ENCODE data around the gene TMEM204. TPM values are rescaled to one million over a fixed set of nuclear protein-coding genes. Genes with fewer than 3 reads are reported as not detected.

TMEM204 gene
- total and polyA plus RNA-seq, 2 donors: 10.0 to 66.0 TPM

GRCh38 chr16:1505073-1505844, 28.2 kb upstream of the TMEM204 start:
- Histone ChIP-seq H3K36me3 (ENCODE audit: insufficient read depth) (peaks cover 6% of the 10 kb centered on the region), H3K4me3 (ENCODE audit: low read depth, low read length) (no peak overlapping the region), H3K4me1 (ENCODE audit: insufficient read depth) (no peaks in the 10 kb centered on the region), H3K27ac (ENCODE audit: low read depth) (no peak overlapping the region)
- WGBS: 94% methylated on average over 37 of the region's 37 CpGs
- no peak for DNase-seq (ENCODE audit: extremely low spot score)

DNA sequence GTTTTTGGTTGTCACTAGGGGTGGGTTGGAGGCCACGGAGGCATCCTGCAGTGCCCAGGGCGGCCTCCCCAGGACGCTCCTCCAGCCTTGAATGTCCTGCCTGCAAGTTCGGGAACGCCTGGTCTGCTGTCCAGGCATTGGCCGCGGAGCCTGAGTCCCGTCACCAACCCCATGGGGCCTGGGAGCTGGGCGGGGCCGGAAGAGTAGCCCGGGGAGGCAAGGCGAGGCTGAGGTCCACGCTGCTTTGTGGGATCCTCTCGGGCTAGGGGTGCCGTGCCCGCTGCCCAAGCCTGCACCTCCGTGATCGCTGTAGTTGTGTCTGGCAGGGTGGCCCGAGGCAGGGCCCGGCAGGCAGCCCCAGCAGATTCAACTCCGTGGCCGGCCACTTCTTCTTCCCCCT, 27.6 kb upstream of the TMEM204 start:
- Histone ChIP-seq H3K36me3 (ENCODE audit: insufficient read depth) (peaks cover 5% of the 10 kb centered on the region), H3K27ac (ENCODE audit: low read depth) (no peak overlapping the region), H3K4me3 (ENCODE audit: low read depth, low read length) (no peak overlapping the region), H3K4me1 (ENCODE audit: insufficient read depth) (no peaks in the 10 kb centered on the region)
- no peak for DNase-seq (ENCODE audit: extremely low spot score)
- WGBS: 91% methylated on average over 22 of the region's 22 CpGs

DNA sequence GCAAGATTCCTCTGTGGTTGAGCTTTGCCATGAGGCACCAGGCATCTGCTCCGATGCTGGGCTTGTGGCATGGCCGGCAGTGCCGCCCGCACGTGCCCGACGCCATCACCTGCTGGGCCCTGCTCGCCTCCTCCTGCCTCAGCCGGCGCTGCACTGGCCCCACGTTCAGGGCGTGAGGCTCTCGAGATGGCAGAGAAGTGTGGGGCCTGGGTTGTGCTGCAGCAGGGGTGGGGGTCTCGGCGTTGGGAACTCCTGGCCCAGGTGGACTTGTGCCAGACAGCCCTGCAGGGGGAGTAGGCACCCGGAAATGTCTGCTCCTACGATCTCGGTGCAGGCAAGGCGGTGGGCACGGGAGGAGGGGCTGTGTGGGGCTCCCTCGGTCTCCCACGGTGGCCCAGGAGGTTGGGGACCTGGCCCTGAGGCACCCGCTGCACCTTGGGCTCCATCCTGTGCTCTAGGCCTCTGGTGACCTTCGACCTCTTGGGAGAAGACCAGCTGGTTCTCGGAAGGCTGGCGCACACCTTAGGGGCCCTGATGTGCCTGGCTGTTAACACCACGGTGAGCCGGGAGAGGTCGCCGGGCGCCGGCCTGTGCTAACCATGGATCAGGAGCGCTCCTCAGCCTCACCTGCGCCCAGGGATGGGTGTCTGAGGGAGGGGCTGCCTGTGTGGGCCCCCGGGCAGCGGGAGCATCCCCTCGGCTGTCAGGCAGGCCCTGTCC, 26.8 kb upstream of the TMEM204 start:
- H3K27ac ChIP-seq (ENCODE audit: low read depth): no peak overlapping the region
- H3K4me1 ChIP-seq (ENCODE audit: insufficient read depth): no peaks in the 10 kb centered on the region
- no peak for DNase-seq (ENCODE audit: extremely low spot score)
- 90% methylated on average over 37 of the region's 37 CpGs for WGBS
- H3K4me3 ChIP-seq (ENCODE audit: low read depth, low read length): no peak overlapping the region
- peaks cover 5% of the 10 kb centered on the region for H3K36me3 ChIP-seq (ENCODE audit: insufficient read depth)

- DNase-seq (ENCODE audit: extremely low spot score): no peak
- H3K27ac ChIP-seq (ENCODE audit: low read depth): no peak overlapping the region
- H3K4me1 ChIP-seq (ENCODE audit: insufficient read depth): no peaks in the 10 kb centered on the region
- H3K4me3 ChIP-seq (ENCODE audit: low read depth, low read length): no peak overlapping the region
- 80% methylated on average over 24 of the region's 24 CpGs for WGBS
- no peaks in the 10 kb centered on the region for H3K36me3 ChIP-seq (ENCODE audit: insufficient read depth)
Observed at GRCh38 chr16:1508494-1509187, 24.8 kb upstream of the TMEM204 start.

DNA sequence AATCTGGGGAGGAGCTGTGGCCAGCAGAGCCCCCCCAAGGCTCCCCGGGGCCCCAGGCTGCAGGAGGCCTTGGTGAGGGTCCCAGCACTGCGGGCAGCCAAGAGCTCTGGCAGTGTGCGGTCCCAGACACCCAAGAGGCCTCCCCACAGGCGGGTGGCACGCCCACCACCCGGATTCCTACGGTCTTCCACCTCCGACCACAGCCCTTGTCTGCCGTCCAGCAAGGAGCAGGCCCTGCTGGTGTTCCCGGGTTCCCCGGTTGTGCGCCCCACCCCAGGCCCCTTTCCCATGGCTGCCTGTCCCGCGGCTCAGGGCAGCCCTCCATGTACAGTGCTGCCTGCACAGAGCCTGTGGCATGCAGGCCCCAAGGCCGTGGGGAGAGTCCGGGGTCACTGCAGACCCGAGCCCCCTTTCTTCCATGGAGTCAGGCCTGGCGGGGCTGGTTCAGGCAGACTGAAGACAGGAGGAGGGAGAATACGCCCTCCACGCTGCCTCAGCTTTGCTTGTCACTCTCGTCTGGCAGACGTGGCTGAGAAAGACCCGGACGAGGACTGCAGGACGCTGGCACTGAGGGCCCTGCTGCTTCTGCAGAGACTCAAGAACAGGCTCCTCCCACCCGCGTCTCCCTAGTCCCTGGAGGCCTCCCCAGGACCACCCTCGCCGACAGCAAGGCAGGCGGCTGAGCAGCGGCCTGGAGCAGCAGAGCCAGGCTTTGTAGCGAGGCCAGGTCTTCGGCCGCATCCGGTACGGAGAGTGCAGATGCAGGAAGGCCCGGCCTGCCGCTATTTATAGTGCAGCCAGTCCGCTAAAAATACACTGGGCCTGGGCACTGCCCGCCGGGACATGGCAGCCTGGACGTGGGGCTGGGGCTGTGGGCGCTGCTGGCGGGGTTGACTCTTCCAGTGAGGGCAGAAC, 23.9 kb upstream of the TMEM204 start:
- DNase-seq (ENCODE audit: extremely low spot score): no peak
- no peaks in the 10 kb centered on the region for H3K36me3 ChIP-seq (ENCODE audit: insufficient read depth)

DNA sequence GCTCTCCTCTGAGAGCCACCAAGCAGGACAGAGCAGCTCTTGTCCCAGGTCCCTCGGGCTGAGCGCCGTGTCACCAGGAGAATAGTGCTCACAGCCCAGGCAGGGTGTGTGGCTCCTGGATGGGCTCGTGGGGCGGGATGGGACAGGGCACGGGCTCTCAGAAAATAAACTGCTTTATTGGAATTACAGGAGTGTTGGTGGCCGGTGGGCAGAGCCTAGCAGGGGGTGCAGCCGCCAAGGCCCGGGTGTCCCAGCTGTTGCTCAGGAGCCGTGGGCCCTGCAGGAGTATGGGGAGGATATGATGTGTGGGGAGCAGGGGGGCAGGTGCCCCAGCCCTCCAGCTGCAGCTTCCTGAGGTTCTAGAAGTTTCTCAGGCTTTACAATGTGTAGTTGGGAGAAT, 23.2 kb upstream of the TMEM204 start:
- 85% methylated on average over 10 of the region's 10 CpGs for WGBS
- H3K4me3 ChIP-seq (ENCODE audit: low read depth, low read length): no peak overlapping the region
- no peak for DNase-seq (ENCODE audit: extremely low spot score)
- no peaks in the 10 kb centered on the region for H3K36me3 ChIP-seq (ENCODE audit: insufficient read depth)
- H3K4me1 ChIP-seq (ENCODE audit: insufficient read depth): no peaks in the 10 kb centered on the region
- no peak overlapping the region for H3K27ac ChIP-seq (ENCODE audit: low read depth)

More for the DNA sequence above, 23.9 kb upstream of the TMEM204 start:
- no peaks in the 10 kb centered on the region for H3K4me1 ChIP-seq (ENCODE audit: insufficient read depth)
- H3K27ac ChIP-seq (ENCODE audit: low read depth): no peak overlapping the region
- no peak overlapping the region for H3K4me3 ChIP-seq (ENCODE audit: low read depth, low read length)
- 79% methylated on average over 44 of the region's 44 CpGs for WGBS

DNA sequence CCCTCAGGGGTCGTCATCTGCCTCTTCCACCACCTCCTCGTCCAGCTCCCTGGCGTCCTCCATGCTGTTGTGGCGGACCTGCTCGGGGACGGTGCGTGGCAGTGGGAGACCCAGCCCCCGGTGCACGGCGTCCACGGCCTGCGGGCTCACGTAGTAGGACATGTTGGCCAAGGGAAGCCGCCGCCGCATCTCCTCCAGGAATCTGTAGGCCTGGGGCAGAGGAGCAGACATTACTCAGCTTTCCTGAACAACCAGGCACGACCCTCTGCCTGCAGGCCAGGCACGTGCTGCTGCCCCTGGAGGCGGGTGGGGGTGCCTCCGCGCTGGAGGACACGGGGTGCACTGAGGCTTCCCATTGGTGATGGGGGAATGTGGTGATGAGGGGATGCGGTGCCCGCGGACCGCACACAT, 22.5 kb upstream of the TMEM204 start:
- H3K36me3 ChIP-seq (ENCODE audit: insufficient read depth): no peaks in the 10 kb centered on the region
- no peak for DNase-seq (ENCODE audit: extremely low spot score)
- H3K4me3 ChIP-seq (ENCODE audit: low read depth, low read length): no peak overlapping the region
- H3K27ac ChIP-seq (ENCODE audit: low read depth): no peak overlapping the region
- 89% methylated on average over 26 of the region's 26 CpGs for WGBS
- H3K4me1 ChIP-seq (ENCODE audit: insufficient read depth): no peaks in the 10 kb centered on the region

DNA sequence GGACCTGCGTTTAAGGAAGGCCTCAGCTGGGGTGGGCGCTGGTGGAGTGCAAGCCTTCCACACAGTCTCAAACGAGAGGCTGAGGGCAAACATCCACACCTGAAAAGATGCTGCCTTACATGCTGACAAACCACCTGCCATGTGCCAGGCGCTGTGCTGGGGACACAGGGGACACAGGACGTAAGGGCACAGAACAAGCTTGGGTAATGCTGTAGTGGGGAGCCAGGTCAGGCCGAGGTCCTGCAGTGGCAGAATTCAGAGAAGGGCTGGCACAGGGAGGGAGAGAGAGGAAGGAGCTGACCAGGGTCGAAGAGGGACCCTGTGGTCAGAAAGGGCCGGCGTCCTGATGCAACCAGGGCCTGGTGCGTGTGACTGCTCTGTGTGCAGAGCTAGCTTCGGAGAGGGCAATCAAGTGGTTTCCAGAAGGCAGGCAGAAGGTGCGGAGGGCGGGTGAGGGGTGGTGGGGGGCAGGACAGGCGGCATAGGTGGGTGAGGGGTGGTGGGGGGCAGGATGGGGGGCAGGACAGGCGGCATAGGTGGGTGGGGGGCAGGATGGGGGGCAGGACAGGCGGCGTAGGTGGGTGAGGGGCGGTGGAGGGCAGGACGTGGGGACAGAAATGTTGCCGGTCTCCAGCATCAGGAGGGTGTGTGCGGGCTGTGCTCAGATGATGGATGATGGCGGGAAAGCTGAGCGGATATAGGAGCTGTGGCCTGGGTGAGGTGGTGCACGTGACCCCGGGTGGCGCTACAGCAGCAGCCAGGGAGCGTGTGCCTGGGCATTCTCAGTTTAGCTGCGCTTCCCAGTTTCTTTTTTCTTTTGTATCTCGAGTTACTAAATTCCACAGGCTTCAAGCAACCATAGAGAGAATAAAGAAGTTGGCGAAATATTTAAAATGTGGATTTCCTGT, 21.6 kb upstream of the TMEM204 start:
- no peak for DNase-seq (ENCODE audit: extremely low spot score)
- WGBS: 82% methylated on average over 30 of the region's 30 CpGs
- H3K36me3 ChIP-seq (ENCODE audit: insufficient read depth): no peaks in the 10 kb centered on the region
- no peaks in the 10 kb centered on the region for H3K4me1 ChIP-seq (ENCODE audit: insufficient read depth)
- H3K4me3 ChIP-seq (ENCODE audit: low read depth, low read length): no peak overlapping the region
- no peak overlapping the region for H3K27ac ChIP-seq (ENCODE audit: low read depth)

DNA sequence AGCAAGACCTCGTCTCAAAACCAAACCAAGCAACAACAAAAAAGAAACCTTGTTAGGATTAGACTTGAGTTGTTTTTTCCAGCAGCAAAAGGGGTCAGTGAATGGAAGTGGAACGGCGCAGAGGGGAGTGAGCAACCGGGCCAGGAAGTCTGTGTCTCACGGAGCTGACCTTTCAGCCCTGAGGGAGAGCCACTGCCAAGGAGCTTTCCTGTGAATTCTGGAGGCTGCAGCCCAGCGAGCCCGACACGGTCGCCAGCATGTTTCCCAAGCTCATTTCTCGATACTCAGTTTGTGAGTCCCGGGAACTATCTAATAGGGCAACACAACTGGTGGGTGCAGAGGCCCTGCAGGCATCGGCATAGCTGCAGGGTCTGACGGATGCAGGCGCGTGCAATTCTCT, 20.7 kb upstream of the TMEM204 start:
- DNase-seq (ENCODE audit: extremely low spot score): no peak
- WGBS: 85% methylated on average over 15 of the region's 15 CpGs
- H3K36me3 ChIP-seq (ENCODE audit: insufficient read depth): no peaks in the 10 kb centered on the region
- no peaks in the 10 kb centered on the region for H3K4me1 ChIP-seq (ENCODE audit: insufficient read depth)
- no peak overlapping the region for H3K27ac ChIP-seq (ENCODE audit: low read depth)
- no peak overlapping the region for H3K4me3 ChIP-seq (ENCODE audit: low read depth, low read length)

DNA sequence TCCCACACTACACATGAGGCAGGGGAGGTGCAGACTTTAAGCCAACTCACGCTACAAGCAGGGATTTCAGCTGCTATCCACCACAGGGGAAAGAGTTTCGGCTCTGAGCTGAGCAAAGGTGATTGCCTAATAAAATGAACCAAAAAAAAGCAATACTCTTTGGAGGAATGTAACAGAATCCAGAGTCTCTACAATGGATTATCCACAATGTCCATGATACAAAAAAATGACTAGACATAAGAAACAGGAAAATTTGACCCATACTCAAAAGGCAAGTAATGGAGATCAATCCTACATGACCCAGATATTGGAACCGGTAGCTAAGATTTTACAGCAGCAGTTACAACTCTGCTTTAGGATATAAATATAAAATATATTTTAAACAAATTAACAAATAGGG, 19.0 kb upstream of the TMEM204 start:
- no peak for DNase-seq (ENCODE audit: extremely low spot score)
- H3K27ac ChIP-seq (ENCODE audit: low read depth): no peak overlapping the region
- H3K4me1 ChIP-seq (ENCODE audit: insufficient read depth): no peaks in the 10 kb centered on the region
- H3K4me3 ChIP-seq (ENCODE audit: low read depth, low read length): no peak overlapping the region
- WGBS: 99% methylated on average over 3 of the region's 3 CpGs
- H3K36me3 ChIP-seq (ENCODE audit: insufficient read depth): no peaks in the 10 kb centered on the region

DNA sequence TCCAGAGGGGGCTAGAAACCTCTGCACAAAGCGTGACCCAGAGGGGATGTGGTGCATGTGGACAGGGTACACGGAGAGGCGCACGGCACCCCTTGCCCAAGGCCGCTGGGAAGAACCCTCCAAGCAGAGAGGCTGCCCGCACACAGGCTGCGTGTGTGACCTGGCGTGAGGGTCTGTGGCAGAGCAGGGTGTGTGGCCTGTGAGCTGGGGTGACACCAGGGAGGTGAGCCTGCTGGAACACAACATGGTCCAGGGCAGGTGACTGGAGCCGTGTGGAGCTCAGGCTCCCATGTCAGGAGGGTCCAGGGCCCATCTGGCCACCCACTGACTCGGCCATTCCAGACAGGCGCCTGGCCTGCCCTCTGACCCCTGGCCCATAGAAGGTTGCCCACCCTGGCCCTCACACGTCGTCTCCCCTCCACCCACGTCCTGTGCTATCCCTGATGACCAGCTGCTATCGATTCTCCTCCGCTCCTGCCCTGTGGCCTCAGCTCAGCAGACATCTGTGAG, 14.8 kb upstream of the TMEM204 start:
- DNase-seq (ENCODE audit: extremely low spot score): no peak
- H3K4me3 ChIP-seq (ENCODE audit: low read depth, low read length): no peak overlapping the region
- WGBS: 92% methylated on average over 16 of the region's 16 CpGs
- H3K4me1 ChIP-seq (ENCODE audit: insufficient read depth): no peaks in the 10 kb centered on the region
- no peaks in the 10 kb centered on the region for H3K36me3 ChIP-seq (ENCODE audit: insufficient read depth)
- H3K27ac ChIP-seq (ENCODE audit: low read depth): no peak overlapping the region

GRCh38 chr16:1519831-1520230, 13.6 kb upstream of the TMEM204 start:
- no peak overlapping the region for H3K4me3 ChIP-seq (ENCODE audit: low read depth, low read length)
- H3K36me3 ChIP-seq (ENCODE audit: insufficient read depth): no peaks in the 10 kb centered on the region
- H3K4me1 ChIP-seq (ENCODE audit: insufficient read depth): no peaks in the 10 kb centered on the region
- no peak for DNase-seq (ENCODE audit: extremely low spot score)
- WGBS: 93% methylated on average over 17 of the region's 17 CpGs
- H3K27ac ChIP-seq (ENCODE audit: low read depth): no peak overlapping the region

Data from urinary bladder (tissue), 4 donors.